H7 (cell line): Measurements from ENCODE around the gene POMGNT2. TPM values are rescaled to one million over a fixed set of nuclear protein-coding genes. Genes with fewer than 3 reads are reported as not detected.
"Not testable (repeated sequence)": the region's sequence is repeated elsewhere in the genome, so short reads cannot be mapped to it uniquely, and the experiment has no call there.

Experiments
- DNase-seq: peaks from one replicate; pipeline ENCODE4 v3.0.0; 2012
- H3K27me3 ChIP-seq: 2 replicates; pipeline ENCODE4 v1.6.0; 2011; ENCODE audit warnings: mild to moderate bottlenecking, low read length; ENCODE audit not compliant: control insufficient read depth, insufficient read depth
- H3K36me3 ChIP-seq: replicated peaks from 2 replicates; pipeline ENCODE4 v1.5.1; 2011; ENCODE audit warnings: low read length; ENCODE audit not compliant: control insufficient read depth, insufficient read depth
- H3K4me3 ChIP-seq: 2 replicates; pipeline ENCODE4 v1.5.1; 2011; ENCODE audit warnings: low read depth, mild to moderate bottlenecking, control low read depth, low read length, moderate library complexity; ENCODE audit not compliant: insufficient read depth
- total RNA-seq: library from RNA; depleted of rRNA; stranded (reverse); fragments of >200 nt; shearing (Covaris generic); gene quantifications from 2 replicates; pipeline ENCODE4 v1.2.3, GENCODE V29; 2014

POMGNT2 gene
- total RNA-seq, 1 experiment from 2014 or later = 22.8 TPM

DNA sequence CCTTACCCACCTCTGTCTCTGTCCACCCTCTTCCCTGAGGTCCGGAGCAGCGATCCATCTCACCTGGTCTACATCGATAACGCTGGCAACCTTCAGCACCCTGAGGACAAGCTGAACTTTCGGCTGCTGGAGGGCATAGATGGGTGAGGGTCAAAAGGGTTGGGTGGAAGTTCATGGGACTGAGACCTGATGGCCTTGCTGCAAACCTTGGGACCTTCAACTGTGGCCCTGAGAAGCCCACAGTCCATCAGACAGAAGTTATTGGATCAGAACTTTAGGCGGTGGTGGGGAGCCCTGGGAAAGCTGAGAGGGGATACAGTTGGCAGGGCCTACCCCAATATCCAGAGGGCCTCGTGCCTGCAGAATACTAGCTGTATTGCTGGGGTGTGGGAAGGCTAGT is 50.5 kb downstream of the POMGNT2 start:
- Histone ChIP-seq H3K4me3 (no peak overlapping the region), H3K36me3 (no peaks in the 10 kb centered on the region; the same call in 1 of the 2 replicates), H3K27me3 (no peaks in the 10 kb centered on the region)
- no peak for DNase-seq

DNA sequence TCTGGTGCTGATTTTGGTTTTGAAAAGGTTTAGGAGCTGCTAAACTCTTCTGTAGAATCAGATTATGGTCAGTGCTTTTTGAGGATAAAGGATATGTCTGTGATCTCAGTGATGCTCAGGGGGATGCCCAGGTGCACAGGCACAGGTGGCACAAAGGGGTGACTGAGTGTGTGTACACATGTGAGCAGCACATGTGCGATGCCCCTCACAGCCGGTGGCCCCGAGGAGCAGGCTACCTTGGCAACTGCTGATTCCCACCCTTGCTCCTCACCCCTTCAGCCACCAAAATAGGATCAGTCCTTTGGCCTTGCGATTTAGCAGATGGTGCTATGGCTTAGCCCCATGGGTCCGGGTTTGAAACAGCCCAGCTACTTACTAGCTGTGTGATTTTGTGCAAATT is 51.1 kb downstream of the POMGNT2 start:
- no peak overlapping the region for H3K4me3 ChIP-seq
- no peaks in the 10 kb centered on the region; the same call in 1 of the 2 replicates for H3K36me3 ChIP-seq
- H3K27me3 ChIP-seq = no peaks in the 10 kb centered on the region
- no peak for DNase-seq

DNA sequence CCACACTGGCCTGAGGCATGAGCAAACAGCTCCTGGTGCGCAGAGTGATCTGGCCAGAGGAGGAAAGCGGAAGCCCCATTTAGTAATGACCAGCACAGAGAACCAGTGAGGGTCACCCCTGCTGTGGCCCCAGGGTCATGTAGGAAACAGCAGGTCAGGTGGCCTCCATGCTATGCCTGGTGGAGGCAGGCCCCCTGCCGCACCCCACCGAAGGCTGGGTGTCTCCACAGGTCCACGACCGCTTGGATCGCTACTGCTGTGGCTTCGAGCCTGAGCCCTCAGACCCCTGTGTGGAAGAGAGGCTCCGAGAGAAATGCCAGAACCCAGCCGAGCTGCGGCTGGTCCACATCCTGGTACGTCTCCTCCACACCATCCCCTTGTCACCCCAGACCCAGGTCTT is 52.6 kb downstream of the POMGNT2 start:
- H3K36me3 ChIP-seq = no peaks in the 10 kb centered on the region; the same call in 1 of the 2 replicates
- no peak for DNase-seq
- H3K27me3 ChIP-seq = no peaks in the 10 kb centered on the region
- H3K4me3 ChIP-seq = no peak overlapping the region

DNA sequence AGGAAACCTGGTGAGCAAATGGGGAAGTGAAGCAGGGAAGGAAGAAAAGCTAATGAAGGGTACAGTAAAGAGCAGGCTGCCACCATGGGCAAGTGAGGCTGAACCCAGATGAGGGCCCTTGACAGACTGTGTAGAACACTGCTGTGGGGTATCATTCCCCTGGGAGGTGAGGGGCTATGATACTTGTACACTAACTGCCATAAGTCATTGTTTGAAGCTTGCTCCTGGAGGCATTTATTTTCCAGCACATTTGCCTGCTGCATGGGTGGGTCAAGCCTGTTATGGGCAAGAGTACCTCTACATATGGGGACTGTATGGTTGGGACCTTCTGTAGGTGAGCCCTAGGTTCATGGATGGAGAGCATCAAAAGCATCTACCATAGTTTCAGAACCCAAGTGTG is 57.4 kb downstream of the POMGNT2 start:
- Histone ChIP-seq H3K27me3 (no peaks in the 10 kb centered on the region), H3K4me3 (no peak overlapping the region), H3K36me3 (no peaks in the 10 kb centered on the region)
- no peak for DNase-seq

DNA sequence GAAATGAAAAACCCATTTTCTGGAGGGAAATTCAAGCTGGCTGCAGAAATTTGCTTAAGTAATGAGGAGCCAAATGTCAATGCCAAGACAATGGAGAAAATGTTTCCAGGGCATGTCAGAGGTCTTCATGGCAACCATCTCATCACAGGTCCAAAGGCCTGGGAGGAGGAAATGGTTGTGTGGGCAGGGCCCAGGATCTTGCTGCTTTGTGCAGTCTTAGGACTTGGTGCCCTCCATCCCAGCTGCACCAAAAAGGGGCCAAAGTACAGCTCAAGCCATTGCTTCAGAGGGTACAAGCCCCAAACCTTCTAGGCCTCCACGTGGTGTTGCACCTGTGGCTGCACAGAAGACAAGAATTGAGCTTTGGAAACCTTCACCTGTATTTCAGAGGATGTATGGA is 59.3 kb downstream of the POMGNT2 start:
- DNase-seq = no peak
- no peaks in the 10 kb centered on the region for H3K36me3 ChIP-seq
- no peak overlapping the region for H3K4me3 ChIP-seq
- no peaks in the 10 kb centered on the region for H3K27me3 ChIP-seq

DNA sequence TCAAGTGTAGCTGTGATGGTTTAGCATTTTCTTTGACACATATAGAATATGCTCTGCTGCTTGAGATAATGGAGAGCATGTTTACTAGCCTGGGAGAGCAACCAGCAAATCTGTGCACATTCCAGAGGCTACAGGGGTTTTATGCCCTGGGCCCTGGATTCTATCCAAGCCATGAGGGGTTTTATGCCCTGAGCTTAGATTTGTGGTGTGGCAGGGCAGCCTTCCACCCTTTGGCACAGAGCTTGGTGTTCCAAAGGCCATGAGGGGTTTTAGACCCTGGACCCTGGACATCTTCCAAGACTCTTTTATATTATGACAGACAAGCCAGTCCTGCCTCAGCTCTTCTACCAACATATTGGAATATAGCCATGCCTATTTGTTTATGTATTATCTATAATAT is 60.8 kb downstream of the POMGNT2 start:
- H3K36me3 ChIP-seq, H3K27me3 ChIP-seq, DNase-seq, H3K4me3 ChIP-seq: not testable (repeated sequence)

DNA sequence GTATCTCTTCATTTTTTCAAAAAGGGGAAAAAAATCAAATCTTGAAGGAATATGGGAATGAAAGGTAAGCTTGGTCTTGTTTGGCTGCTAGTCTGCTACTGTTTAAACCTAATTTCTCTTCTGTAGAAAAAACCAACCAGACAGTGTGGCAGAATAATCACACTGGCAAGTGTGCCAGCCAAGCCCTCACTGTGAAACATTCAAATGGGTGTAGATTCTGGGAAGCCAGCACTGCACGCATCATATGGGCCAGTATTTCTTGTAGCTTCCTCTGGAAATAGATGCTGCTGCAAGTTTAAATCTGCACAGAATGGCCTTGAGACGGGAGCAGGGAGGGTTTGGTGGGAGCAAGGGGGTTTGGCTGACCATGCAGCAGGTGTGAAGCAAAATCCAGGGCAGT is 62.1 kb downstream of the POMGNT2 start:
- no peaks in the 10 kb centered on the region for H3K27me3 ChIP-seq
- no peak for DNase-seq
- H3K4me3 ChIP-seq = no peak overlapping the region
- no peaks in the 10 kb centered on the region for H3K36me3 ChIP-seq

DNA sequence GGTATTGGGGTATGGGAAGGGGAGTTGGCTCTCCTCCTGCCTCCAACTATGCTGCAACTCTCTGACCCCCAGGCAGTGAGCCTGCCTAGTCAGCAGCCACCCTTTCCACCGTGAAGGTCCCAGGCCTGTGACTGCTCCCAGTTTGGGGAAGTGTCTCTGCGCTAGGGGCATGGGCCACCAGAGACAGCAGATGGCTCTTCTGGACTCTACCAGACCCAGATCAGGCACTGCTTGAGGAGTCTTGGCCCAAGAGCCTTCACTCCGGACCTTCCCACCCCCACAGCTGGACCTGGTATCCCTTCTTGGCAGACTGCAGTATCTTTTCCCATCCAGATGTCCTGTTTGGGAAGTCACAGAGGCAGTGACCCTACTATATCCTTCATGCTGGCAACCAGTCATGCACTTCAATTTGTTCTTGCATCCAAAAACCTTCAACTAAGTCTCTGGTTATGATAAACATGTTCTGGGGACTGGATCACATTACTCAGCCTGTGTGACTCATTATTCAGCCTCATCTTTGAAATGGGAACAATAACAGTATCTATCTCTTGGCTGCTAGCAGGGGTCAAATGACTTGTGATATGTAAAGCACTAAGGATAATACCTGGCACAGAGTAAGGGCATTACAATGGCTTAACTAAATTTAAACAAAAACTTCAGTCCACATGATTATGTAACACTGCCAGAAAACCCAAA is 62.7 kb downstream of the POMGNT2 start:
- DNase-seq = no peak
- H3K4me3 ChIP-seq = no peak overlapping the region
- H3K36me3 ChIP-seq = no peaks in the 10 kb centered on the region
- no peaks in the 10 kb centered on the region for H3K27me3 ChIP-seq

DNA sequence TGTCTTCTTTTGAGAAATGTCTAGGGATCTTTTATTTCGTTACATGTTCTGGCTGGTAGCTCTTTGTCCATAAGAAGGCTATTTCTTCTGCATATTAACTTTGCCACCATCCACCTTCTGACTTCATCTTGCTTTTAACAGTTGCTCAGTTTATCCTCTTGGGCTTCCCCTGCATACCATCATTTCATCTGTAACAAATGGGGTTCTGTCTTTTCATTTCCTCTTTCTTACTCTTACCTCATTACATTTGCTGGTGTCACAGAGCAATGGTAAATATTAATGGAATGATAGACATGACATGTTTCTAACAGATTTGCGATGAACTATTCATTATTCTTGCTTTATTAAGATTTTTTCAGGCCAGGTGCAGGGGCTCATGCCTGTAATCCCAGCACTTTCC is 64.4 kb downstream of the POMGNT2 start:
- no peak for DNase-seq
- H3K27me3 ChIP-seq = no peaks in the 10 kb centered on the region
- no peaks in the 10 kb centered on the region for H3K36me3 ChIP-seq
- H3K4me3 ChIP-seq = no peak overlapping the region

DNA sequence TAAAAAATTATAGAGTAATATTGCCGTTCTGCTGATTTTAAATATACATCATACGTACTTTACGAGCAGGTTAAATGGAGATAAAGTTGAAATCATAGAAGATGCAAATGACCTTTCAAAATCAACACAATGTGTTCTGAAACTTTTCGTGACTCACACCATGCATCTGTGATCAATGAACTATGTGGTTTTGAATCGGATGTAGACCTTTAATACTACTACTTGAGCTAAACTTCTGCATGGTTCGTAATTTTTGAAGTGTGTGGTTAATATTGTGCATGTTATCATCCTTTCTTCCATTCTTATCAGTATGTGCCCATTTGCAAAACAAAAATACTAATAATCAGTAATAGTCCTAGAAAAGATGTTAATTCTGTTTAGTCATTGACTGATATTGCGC is 67.9 kb downstream of the POMGNT2 start:
- Histone ChIP-seq H3K27me3 (no peaks in the 10 kb centered on the region), H3K4me3 (no peak overlapping the region), H3K36me3 (no peaks in the 10 kb centered on the region)
- DNase-seq = no peak

DNA sequence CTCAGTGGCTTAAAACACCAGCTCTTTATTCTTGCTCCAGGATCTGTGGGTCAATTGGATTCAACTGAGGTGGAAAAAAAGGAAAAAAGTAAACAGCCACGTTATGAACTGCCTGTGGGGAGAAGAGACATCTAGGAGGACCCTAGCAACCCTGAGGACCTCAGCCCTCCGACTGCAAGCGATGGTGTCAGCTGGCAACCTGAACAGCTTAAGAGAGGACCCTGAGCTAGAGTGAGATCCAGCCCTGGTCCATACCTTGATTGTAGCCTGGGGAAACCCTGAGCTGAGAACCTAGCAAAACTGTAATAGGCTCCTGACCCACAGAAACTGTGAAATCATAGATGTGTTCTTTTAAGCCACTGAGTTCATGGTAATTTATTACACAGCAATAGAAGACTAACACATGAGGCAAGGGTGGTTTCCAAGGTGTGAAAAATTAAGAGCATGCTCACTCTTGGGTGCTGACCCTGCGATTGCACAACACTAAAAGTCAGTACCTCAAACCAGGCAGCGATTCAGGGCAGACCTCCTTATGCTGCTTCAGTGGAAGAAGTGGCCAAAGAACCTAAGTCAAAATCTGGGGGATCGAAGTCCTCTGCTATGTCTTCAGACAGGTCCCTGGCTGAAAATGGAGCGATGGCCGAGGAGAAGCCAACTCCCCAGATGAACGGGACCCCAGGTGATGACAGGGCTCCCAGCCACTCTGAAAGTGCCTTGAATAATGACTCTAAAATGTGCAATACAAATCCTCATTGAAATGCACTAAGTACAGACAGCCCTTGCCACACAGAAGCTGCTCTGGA is 69.1 kb downstream of the POMGNT2 start:
- Histone ChIP-seq H3K36me3 (no peaks in the 10 kb centered on the region), H3K27me3 (no peaks in the 10 kb centered on the region), H3K4me3 (no peak overlapping the region)
- DNase-seq = no peak

DNA sequence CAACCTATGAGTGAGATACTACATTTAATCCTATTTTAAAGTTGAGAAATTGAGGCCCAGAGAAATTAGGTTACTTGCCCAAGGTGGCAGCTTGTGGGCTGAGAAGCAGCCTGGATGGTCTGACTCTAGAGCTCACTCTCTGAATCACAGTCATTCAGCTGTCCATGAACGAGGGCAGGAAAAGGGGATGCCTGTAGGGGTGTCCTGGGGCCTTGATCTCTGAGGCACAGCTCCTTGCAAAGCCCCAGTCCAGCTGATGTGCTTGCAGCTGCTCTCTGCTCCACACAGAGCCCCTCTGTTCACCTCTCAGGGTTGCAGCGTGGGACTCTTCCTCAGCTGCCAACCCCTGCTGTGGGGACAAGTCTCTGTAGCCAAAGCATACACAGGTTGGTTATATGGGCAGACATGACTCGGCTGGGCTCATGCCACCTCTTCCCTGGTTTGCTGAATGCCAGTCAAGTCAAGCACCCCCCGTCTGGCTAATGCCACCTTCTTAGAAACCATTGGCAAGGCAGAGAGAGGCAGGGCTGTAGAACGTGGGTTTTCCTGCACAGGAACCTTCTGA is 70.0 kb downstream of the POMGNT2 start:
- DNase-seq = no peak
- Histone ChIP-seq H3K4me3 (no peak overlapping the region), H3K36me3 (no peaks in the 10 kb centered on the region), H3K27me3 (no peaks in the 10 kb centered on the region)

DNA sequence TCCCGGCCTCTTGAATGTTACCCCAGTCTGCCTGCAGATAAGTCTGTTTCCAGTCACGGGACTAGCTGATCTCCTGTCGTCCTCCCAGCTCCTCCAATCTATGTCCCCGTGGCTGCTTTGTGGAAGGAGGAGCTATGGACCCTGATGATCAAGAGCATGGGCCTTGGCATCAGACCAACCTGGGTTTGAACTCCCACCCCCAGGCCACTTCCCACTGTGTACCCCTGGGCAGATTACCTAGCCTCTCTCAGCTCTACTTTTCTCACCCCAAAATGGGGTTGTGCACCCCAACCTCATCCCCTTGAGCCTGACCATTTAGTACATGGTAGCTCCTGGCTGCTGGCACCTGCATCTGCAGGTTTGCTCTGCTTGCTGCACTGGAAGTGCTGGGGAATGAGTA is 71.0 kb downstream of the POMGNT2 start:
- Histone ChIP-seq H3K36me3 (no peaks in the 10 kb centered on the region), H3K27me3 (no peaks in the 10 kb centered on the region), H3K4me3 (no peak overlapping the region)
- no peak for DNase-seq

DNA sequence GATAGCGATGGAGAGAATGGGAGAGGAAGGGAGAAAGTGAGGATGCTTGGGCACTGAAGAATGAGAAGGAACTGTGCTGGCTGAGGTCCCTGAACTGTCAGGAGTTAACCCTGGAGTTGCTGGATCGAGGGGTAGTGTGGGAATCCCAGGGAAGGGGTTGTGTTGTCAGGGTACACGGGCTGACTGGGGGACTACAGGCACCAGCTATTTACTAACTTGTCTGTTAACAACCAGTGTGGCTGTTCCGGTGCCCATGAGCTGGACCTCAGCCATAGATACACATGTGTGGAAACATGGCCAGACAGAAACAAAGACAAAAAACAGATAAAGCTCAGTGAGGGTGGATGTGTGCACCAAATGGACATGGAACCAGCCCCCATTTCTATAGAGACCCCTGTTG is 71.7 kb downstream of the POMGNT2 start:
- H3K27me3 ChIP-seq = no peaks in the 10 kb centered on the region
- H3K36me3 ChIP-seq = no peaks in the 10 kb centered on the region
- H3K4me3 ChIP-seq = no peak overlapping the region
- no peak for DNase-seq
